GM21367 (cell line): ENCODE results near the gene PPOX.

Experiments used
- ATAC-seq: cut with Tn5 transposase; IDR thresholded peaks from one replicate; pipeline ENCODE4 v1.9.1; 2021; ENCODE audit not compliant: unreplicated experiment

Gene PPOX

DNA sequence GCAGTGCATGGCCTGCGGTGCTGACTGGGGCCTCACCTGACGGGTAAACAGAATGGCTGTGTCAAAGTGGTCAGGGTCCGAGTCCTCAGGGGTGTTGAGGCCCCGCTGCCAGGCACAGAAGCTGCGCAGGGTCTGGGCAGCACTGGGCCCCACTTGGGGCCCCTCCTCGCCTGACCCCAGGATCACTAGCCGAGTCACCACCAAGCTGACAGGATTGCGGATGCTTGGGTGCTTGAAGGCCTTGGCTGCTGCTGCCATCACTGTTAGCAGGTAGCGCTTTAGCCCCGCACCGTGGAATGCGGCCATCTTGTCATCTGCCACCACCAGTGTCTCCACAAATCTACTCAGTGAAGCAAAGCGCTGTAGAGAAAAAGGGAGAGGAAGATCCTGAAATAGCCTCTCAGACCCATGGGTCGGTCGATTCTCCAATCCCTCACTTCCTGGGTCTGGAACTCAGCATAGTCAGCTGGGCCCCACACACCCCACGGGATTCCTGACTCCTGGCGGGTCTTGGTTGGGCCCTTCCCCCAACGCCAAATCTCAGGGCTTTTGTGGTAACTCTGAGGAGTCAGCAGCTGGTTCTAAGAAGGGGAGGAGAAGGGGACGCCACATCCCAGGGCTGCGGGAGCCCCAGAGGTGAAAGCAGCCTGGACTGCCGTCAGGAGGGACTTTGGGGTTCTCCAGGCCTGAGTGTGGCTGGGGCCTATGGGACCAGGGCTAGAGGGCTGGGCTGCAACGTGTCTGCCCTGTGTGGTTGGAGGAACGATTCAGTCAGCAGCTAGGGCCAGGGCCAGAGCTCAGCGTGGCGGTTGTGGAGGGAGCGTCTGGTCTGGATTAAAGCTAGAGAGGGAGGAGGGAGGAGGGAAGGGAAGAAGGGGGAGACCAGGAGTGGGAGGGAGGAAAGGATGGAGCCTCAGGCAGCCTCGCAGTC lies 30.6 kb downstream of the PPOX start:
- no peak for ATAC-seq

DNA sequence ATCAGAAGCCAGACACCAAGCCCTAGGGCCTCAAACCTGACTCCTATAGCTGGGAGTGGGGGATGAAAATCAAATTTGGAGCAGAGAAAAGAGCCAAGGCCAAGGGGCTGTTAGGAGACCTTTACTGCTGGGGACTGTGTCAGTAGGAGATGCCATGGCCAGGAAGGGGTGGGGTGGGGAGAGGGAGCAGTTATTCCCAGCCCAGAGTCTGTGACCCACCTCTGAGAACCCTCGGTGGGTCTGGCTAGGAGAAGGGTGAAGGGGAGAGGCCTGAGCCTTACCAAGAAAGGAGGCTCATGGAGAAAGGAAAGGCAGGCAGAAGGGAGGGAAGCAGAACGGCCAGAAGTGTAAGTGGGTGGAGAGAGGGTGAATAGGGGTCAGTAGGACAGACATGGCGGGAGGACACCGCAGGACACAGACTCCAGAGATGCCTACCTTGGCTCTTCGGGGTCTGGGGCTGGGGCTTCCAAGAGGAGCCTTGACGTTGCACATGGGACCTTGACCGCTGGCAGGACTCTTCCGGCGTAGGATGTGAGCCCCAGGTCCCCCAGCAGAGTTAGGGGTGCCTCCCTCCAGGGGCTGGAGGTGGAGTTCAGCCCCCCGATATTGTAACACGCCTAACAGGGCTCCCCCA lies 31.5 kb downstream of the PPOX start:
- no peak for ATAC-seq

DNA sequence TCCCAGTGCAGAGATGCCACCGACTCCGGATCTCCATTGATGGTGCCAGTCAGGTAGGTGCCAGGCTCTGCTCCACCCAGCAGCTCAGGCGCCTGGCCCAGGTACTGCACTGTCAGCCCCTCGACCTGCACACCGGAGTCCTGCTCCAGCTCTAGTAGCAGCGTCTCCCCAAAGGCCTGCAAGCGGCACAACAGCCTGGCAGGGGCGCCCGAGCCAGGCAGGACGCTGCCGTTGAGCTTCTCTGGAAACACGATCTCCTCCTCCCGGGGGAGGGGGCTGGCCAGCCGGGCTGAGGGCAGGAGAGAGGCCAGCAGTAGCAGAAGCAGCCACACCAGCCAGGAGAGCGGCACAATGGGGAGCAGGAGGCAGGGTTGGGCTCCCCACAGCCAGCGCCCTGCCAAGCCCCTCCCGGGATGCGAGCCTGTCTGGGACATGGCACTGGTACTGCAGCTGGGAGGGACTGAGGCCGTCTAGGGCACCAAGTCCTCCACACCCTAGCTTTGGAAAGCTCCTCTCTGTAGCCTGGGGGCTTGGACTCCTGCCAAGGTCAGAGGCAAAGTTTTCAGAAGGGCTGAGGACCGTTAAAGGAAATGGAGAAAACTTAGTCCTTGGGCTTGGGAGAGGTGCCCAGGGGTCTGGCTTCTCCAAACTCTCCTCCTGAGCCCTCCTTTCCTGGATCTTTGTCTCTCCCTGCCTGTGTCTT lies 32.1 kb downstream of the PPOX start:
- no peak for ATAC-seq

DNA sequence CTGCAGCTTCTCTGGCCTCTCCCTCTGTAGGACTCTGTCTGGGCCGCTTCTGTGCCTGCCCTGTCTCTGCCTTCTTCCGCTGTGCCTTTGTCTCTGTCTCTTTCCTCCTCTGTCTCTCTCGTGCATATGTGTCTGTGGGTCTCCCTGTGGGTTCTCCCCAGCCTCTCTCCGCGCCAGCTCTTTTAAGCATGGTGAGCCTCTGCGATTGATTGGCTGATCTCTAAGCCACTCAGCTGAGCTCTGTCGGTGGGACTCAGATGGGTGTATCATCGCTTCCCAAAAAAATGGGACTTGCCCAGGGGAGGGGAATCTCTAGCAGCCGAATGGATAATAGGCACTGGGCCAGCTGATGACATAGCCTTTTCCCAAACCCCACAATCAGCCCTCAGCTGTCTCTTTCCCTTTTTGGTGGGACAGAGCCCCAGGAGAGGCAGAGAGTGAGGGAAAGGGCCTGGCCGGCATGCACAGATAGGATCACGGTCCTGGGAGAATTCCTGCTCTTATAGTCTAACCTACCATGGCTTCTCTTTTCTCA lies 32.7 kb downstream of the PPOX start, which contains the start of gene ADAMTS4:
ADAMTS4 (minus strand) TSS at position 158 of the 535 bp plus-strand sequence. CDS start 427 bp downstream, outside the sequence.
- ATAC-seq: no peak

DNA sequence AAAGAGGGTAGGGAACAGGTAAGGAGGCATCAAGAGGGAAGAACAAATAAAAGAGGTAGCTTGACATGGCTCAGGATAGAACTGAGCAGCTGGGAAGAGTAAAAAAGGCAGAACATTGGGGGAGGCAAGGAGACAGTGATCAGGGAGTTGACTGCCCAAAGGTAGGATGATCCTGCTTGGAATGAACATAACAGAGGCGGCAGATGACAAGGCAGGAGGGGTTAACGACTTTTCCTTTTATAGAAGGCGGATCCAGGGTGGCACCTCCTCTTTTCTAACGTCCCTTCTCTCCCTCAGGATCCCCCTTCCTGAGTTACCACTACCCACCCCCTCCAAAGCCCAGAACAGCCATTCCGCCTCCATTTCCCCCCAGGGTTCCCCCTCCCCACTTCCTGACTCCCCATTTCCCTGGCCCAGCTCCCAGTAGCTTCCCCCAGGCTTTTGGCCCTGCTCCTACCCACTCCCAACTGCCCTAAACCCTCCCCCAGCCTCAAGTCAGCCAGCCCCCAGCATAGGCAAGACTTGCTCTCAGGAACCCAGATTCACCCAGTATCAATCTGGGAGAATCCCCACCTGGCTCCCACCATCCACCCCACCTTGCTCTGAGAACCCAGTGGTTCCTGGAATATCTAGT lies 33.4 kb downstream of the PPOX start:
- no peak for ATAC-seq

DNA sequence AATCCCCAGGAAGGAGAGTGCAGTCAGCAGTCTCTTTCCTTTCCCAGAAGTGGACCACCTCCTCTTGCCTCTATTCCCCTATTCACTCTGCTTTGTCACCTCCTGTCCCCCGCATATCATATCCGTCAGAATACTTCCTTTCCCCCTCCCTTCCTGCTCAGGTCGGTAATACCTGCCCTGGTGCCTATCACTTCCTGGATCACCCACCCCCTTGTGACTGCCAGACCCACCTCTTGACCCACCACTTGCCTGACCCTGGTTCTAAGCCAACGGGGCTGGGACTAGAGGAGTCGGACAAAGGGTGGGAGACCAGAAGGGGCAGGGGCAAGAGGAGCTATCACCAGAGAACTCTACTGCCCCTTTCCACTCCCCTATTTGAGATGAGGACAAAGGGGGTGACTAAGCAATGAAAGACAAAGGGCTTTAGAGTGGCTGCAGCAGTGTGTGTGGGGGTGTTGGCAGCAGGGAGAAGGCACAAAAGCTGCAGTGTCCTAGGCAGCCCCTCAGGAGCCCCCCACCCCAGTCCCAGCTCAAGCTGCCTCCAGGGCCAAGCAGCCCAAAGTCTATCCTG lies 34.3 kb downstream of the PPOX start:
- no peak for ATAC-seq

DNA sequence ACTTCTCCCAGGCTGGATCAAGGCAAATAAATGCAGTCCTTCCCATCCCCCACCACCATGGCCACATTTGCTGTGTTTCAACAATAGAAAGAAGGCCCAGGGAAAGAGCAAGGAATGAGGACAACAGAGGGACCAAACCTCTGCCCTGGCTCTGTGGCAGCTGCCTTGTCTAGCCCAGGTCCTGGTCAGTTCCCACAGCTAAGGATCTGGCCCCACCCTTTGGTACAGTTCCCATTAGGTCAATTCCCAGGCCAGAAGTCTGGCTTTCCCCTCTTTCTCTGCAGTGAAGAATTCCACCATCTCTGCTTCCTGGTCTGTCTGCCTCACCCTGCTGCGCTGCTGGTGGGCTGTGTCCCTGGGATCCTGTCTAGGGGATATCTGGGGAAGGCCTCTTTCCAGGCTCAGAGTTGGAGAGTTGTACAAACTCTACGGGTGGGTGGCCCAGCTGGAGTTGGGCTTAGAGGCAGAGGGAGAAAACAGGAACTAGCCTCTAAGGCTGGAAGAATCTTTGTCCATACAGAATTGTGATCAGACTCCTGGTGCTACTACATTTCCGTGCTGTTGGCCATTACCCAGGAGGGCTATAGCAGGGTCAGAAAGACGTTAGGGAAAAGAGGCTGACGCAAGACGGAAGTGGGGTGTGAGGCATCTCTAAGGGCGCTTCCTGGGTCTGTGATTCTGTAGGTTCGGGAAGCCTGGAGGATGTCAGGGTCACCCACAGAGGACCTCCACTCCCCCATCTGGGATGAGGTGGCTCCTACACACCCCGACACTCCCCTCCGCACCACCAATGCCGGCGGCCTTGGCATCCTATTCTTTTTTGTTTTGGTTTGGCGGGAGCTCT lies 35.0 kb downstream of the PPOX start:
- ATAC-seq: no peak

DNA sequence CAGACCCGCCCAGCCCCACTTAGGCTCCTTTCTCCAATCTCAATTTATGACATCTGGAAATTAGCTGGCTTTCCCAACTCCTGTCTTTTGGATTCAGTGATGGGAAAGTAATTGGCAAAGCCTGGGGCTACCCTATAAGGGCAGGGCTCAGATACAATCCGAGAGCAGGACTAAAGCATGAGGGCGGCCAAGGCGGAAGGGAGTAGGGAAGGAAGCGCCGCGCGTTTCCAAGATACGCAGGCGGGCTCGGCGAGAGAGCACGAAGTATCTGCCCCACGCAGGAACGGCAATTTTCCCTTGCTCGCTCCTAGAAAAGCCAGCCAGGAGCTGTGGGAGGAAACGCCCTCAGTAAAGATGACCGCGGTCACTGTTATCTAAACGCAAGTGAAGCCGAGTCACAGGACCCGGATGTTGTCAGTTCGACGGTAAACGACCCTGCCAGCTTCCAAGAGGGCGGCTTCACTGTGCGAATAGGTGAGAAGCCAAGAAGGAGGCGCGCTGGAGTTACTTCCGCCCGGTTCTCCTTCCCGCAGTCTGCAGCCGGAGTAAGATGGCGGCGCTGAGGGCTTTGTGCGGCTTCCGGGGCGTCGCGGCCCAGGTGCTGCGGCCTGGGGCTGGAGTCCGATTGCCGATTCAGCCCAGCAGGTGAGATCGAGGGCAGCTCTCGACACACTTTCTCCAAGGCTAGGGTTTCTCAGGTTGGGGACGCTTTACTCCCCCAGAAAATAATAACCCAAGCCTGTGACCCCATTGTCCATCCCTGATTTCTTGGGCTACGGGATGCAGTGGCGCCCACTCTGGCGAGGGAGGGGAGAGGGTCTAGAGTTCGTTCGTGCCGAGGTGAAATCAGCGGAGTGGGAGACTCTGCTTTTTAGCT lies 35.8 kb downstream of the PPOX start, which contains the start of gene NDUFS2:
NDUFS2 (plus strand) TSS at position 532 of the 877 bp plus-strand sequence; CDS start at position 551, 19 bp downstream.
- ATAC-seq: peak; percentile 94

DNA sequence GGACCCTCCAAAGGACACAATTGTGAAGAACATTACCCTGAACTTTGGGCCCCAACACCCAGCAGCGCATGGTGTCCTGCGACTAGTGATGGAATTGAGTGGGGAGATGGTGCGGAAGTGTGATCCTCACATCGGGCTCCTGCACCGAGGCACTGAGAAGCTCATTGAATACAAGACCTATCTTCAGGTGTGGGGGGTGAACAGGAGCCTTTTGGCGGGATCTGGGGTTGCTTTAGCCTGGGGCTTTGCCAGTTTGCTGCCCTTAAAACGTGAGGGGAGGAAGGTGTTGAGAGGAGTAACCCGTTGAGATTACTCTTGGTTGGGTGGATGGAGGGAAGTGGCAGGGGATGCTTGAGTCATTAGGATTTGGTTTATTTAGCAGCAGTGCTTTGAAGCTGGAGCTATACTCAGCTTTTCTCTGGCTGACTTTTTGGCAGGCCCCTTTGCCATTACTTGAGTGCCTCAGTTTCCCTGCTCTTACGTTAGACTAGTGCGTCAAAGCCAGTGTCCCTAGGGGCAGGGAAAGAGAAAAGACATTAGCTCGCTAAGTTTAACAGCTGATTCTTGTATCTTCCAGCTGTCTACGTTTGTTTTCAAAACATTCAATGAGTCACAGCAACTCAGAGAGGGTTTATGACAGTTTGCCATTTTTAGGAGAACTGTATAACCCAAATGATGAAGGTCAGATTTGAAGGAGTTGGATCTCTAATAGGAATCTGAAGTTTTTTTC lies 40.4 kb downstream of the PPOX start:
- no peak for ATAC-seq

DNA sequence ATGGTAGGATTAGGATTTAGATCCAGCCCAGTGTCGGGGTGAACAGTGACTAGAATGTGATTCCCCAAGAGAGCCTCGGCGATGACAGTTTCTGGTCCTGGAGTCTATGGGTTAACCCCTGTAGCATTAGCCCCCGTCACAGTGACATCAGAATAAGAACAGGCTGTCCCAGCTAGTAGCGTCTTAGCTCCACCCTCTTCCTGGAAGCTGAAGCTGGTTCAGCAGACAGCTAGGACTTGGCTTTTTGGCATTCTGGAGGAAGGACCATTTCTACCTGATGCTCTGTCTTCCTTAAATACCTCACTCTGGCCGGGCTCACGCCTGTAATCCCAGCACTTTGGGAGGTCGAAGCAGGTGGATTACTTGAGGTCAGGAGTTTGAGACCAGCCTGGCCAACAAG lies 40.9 kb downstream of the PPOX start:
- no peak for ATAC-seq

DNA sequence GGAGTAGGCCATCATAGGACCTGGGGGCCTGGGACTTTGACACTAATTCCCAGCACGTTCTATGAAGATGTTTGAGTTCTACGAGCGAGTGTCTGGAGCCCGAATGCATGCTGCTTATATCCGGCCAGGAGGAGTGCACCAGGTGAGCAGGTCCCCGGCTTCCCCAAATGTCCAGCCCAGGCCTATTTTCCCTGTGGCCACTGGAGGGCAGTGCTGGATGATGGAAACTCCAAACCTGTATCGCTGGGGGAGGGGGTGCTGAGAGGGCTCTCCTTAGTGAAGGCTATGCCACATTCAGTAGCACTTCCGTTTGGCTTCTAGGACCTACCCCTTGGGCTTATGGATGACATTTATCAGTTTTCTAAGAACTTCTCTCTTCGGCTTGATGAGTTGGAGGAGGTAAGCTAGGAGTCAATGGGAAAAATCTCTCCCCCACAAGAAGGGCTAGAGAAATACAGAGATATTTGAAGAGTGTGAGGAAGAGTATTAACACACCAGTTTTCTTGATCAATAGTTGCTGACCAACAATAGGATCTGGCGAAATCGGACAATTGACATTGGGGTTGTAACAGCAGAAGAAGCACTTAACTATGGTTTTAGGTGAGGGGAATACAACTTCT lies 43.7 kb downstream of the PPOX start:
- ATAC-seq: no peak

DNA sequence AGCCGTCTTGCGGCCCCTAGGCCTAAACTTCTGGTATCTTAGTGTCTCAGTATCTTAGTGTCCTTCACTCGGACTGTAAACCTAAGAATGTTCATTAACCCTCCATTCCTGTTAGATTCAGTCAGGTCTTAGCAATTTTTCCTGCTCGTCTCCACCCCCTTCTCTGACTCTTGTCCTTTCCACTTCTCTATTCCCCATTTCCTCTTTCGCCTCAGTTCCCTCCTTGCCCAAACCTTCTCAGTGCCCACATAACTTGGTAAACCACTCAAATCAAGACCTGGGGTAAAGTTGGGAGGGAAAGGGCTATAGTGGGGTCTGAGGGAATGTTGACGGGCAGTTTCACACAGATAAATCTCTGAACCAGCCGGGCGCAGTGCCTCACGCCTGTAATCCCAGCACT lies 48.1 kb downstream of the PPOX start:
- no peak for ATAC-seq

DNA sequence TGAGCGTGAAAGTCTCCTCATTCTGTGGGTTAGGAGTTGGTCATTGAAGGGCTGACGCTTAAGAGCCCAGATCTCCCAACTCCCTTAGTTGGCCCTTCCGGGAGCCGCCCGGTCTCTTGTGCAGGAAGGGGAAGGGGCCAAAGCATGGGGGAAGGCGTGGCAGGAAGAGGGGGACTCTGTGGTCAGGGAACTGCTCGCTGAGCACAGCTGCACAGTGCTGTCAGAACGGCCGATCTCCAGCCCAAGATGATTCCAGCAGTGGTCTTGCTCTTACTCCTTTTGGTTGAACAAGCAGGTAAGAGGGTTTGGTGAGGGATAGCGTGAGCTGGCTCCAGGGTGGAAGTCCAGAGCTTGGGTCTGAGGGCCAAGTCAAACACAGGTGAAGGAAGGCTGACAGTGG lies 48.9 kb downstream of the PPOX start, which contains the start of gene FCER1G:
FCER1G (plus strand) TSS at position 220 of the 400 bp plus-strand sequence; CDS start at position 247, 27 bp downstream.
- no peak for ATAC-seq

DNA sequence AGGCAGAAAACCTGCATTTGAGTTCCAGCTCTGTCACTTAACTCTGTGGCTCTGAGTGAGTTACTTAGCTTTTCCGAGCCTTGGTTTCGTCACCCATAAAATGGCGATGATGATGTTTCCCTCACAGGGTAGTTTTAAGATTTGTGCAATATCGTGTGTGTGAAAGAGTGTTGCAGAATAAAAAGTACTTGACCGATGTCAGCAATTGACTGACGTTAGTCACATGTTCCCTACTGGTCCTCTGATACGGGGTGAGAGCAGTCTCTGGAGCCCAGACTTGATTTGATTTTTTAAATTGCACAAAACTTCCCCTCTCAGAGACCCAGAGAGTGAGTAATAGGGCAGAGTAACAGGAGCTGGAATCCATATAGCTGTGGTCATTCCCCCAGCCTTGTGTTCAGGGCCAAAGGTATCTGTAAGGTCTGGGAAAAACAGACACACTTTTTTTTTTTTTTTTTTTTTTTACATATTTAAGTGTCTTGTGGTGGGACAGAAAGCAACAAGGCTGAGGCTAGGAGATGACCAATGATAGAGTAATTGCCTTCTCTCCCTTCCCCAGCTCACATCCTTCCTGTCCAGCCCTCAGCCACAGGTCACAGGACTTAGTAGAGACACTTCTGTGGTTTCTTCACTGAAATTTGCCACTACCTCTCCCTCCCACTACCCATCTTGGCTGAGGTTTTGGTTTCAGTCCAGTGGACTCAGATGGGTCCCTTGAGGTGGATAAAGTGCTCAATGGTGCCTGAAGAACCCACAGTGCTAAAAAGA lies 50.9 kb downstream of the PPOX start:
- peak; percentile 89 for ATAC-seq

DNA sequence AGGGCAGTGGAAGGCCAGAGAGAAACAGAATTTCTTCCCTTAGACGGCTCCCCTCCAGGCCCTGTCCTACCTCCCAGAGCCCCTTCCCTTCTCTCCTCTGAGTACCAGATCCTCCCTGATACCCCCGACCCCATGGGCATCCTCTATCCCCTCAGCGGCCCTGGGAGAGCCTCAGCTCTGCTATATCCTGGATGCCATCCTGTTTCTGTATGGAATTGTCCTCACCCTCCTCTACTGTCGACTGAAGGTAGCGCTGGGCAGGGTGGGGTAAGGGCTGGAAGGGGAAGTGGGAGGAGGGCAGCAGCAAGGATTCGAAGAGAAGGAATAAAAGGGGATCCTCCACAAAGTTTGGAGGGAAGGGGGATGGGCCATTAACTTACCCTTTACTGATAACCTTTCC lies 51.6 kb downstream of the PPOX start:
- no peak for ATAC-seq

DNA sequence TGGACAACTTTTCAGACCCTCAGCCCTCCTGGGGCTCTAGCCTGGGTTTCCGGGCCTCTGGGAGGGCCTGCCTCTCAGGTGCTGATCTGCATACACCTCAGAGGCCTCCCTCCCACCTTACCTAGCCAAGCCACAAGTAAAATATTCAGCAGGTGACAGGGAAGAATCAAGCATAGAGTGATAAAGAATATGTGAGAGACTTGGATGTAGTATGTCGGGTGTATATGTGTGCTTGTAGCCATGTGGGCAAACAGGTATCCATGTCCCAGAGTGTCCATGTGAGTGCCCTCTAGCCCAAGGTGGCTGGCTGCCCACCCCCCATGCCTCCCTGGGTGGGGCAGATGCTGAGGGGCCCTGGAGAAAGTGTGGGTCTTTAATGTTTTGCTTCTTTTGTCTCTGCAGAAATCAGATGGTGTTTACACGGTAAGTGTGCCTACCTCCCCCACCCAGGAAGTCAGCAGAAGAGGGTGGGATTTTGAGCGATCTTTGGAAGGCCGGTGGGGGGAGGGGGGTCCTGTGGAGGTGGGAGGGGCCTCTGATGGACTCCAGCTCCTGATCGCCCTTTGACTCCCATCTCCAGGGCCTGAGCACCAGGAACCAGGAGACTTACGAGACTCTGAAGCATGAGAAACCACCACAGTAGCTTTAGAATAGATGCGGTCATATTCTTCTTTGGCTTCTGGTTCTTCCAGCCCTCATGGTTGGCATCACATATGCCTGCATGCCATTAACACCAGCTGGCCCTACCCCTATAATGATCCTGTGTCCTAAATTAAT lies 52.3 kb downstream of the PPOX start:
- no peak for ATAC-seq
